HG03175 (cell line): ENCODE measurements around the gene EXT2.

Experiments
- ATAC-seq: cut with Tn5 transposase; IDR thresholded peaks from one replicate; pipeline ENCODE4 v1.9.1; 2021; ENCODE audit warnings: mild to moderate bottlenecking, moderate library complexity; ENCODE audit not compliant: unreplicated experiment

EXT2 gene

GRCh38 chr11:44285756-44286155 is 190.3 kb downstream of the EXT2 start:
- no peak for ATAC-seq

- peak; percentile 69 for ATAC-seq
Measured at GRCh38 chr11:44286268-44286880, 190.9 kb downstream of the EXT2 start.

DNA sequence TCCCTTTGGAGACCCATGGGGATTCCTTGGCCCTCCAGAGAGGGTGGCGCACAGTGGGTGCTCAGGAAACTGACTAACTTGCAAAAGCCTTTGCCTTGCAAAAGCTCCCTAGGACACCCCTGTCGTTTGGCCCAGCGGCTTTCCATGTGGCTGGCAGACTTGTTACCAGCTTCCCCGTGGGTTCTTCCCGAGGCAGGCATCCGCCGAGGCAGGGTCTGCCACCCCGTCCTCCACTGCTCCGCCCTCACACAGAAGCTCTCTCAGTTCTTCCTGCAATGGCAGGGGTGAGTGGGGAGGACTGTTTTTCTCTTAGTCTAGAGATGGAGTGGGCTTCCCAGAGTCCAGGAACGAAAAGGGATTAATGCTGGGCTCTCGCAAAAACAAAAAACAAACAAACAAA is 191.4 kb downstream of the EXT2 start:
- ATAC-seq: no peak

DNA sequence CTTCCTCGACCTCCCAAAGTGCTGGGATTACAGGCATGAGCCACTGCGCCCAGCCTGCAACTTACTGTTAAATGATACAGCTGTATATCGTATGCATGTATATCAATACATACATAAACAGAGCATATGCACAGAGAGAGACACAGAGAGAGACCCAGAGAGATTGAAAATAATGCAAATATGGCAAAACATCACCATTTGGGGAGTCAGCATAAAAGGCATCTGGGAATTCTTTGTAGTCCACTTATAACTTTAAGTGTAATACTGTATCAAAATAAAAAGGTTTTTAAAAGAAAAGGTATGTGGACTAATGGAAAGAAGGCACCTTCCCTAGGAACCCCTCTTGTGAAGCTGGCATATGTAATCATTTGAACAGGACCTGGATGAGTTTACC is 192.7 kb downstream of the EXT2 start:
- no peak for ATAC-seq

DNA sequence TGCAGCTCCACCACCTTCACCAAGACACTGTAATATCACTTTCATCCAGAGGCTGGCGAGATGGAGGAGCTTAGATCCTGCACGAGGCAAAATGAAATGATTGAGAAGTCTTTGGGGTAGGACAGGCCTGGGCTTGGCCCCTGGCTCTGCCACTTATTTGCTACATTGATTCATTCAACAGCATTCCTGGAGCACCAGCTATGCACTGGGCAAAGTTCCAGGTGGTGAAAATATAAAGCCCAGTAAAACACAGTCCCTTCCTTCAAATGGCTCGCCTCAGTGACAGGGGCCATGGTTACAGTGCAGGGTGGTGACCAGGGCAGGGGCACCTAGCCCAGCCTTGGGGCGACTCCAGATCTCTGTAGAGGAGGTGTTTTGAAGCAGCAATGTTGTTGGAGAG is 194.7 kb downstream of the EXT2 start:
- no peak for ATAC-seq
